Tibial nerve (tissue), 3 donors: ENCODE data around the gene RPS6KA2.

Experiments used
- POLR2A ChIP-seq, 2 donors: fragments of 450-650 bp; IDR thresholded peaks; one replicate each; pipeline ENCODE4 v1.6.1; 2017; ENCODE audit warnings: antibody characterized with exemption in 2 of 2, mild to moderate bottlenecking in 2 of 2, moderate library complexity in 2 of 2
- TF ChIP-seq, protein P1 (sequence below), 5 experiments: fragments of 200-600 bp in 3 of 5; fragments of 450-650 bp in 2 of 5; sonication (generic) in 3 of 5; IDR thresholded peaks; one replicate each; pipeline ENCODE4 v1.5.1; 2016 to 2019; ENCODE audit warnings: antibody characterized with exemption in 5 of 5, mild to moderate bottlenecking in 3 of 5, moderate library complexity in 2 of 5

- TF ChIP-seq, protein P1, sequence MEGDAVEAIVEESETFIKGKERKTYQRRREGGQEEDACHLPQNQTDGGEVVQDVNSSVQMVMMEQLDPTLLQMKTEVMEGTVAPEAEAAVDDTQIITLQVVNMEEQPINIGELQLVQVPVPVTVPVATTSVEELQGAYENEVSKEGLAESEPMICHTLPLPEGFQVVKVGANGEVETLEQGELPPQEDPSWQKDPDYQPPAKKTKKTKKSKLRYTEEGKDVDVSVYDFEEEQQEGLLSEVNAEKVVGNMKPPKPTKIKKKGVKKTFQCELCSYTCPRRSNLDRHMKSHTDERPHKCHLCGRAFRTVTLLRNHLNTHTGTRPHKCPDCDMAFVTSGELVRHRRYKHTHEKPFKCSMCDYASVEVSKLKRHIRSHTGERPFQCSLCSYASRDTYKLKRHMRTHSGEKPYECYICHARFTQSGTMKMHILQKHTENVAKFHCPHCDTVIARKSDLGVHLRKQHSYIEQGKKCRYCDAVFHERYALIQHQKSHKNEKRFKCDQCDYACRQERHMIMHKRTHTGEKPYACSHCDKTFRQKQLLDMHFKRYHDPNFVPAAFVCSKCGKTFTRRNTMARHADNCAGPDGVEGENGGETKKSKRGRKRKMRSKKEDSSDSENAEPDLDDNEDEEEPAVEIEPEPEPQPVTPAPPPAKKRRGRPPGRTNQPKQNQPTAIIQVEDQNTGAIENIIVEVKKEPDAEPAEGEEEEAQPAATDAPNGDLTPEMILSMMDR (IDR thresholded peaks at IDR 0.05) = no peak
- TF ChIP-seq POLR2A (IDR thresholded peaks at IDR 0.05) = no peak
Observed at GRCh38 chr6:166456395-166457156, 170.5 kb downstream of the RPS6KA2 start.
